Skeletal muscle tissue (tissue), 4 donors: Measurements from ENCODE around the gene NKAIN4. TPM values are rescaled to one million over a fixed set of nuclear protein-coding genes. Genes with fewer than 3 reads are reported as not detected.

Source experiments
- H3K27ac ChIP-seq: one replicate; pipeline ENCODE4 v1.7.0; 2013; ENCODE audit warnings: mild to moderate bottlenecking, low read depth, low read length, inconsistent platforms
- H3K27me3 ChIP-seq, 3 donors: one replicate each; pipeline ENCODE4 v1.7.0; 2013; ENCODE audit warnings: low read length in 3 of 3; ENCODE audit not compliant: control insufficient read depth in 3 of 3, insufficient read depth in 3 of 3
- H3K36me3 ChIP-seq, 3 donors: one replicate each; pipeline ENCODE4 v1.7.0; 2013; ENCODE audit warnings: low read length in 3 of 3; ENCODE audit not compliant: control insufficient read depth in 3 of 3, insufficient read depth in 3 of 3
- H3K4me1 ChIP-seq, 3 donors: one replicate each; pipeline ENCODE4 v1.7.0; 2013; ENCODE audit warnings: low read length in 3 of 3, mild to moderate bottlenecking in 3 of 3; ENCODE audit not compliant: control insufficient read depth in 3 of 3, insufficient read depth in 3 of 3
- H3K4me3 ChIP-seq, 3 donors: one replicate each; pipeline ENCODE4 v1.7.0; 2013; ENCODE audit warnings: low read length in 3 of 3
- H3K9ac ChIP-seq, 3 donors: one replicate each; pipeline ENCODE4 v1.7.0; 2013; ENCODE audit warnings: low read length in 3 of 3, mild to moderate bottlenecking in 3 of 3, moderate library complexity in 2 of 3, low read depth in 1 of 3
- H3K9me3 ChIP-seq, 3 donors: one replicate each; pipeline ENCODE4 v1.7.0; 2013; ENCODE audit warnings: low read length in 3 of 3; ENCODE audit not compliant: control insufficient read depth in 3 of 3
- total RNA-seq: library from RNA; depleted of rRNA; stranded (reverse); fragments of >200 nt; gene quantifications from one replicate; pipeline ENCODE4 v1.2.3, GENCODE V29; 2014
- donor health status: Osteomylitis.

The NKAIN4 gene
- total RNA-seq, 1 donor from 2014 or later = 13.6 TPM

DNA sequence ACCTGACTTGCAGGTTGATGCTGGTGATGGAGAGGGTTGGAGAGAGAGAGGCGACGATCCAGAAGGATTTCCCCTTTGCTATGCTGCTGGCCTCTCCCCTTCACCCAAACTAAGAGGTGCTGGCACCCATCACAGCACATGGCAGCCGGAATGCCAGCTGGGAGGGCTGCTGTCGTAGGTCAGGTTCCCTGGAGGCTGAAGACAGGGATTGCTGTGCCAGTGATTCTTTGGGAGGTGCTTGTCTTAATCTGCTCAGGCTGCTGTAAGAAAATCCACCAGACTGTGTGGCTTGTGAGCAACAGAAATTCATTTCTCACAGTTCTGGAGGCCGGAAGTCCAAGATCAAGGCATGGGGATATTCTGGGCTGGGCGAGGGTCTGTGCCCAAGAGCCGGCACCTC is 14.0 kb upstream of the NKAIN4 start:
- peaks cover 9 to 37% (median 11%) of the 10 kb centered on the region in 3 donors for H3K4me1 ChIP-seq
- no peak overlapping the region for H3K4me3 ChIP-seq

GRCh38 chr20:63267691-63268090 is 13.4 kb upstream of the NKAIN4 start:
- peaks cover 9 to 34% (median 11%) of the 10 kb centered on the region in 3 donors for H3K4me1 ChIP-seq
- peaks cover 49 to 66% (median 60%) of the 10 kb centered on the region in 3 donors for H3K27me3 ChIP-seq
- H3K9me3 ChIP-seq = no peaks in the 10 kb centered on the region
- H3K36me3 ChIP-seq = no peaks in the 10 kb centered on the region
- no peak overlapping the region for H3K4me3 ChIP-seq
- no peak overlapping the region for H3K9ac ChIP-seq
- no peak overlapping the region for H3K27ac ChIP-seq

More for the DNA sequence above, 14.0 kb upstream of the NKAIN4 start:
- no peak overlapping the region for H3K9ac ChIP-seq
- H3K36me3 ChIP-seq = no peaks in the 10 kb centered on the region
- no peaks in the 10 kb centered on the region for H3K9me3 ChIP-seq
- H3K27me3 ChIP-seq = peaks cover 44 to 61% (median 55%) of the 10 kb centered on the region in 3 donors
- no peak overlapping the region for H3K27ac ChIP-seq

GRCh38 chr20:63265891-63266515 is 11.7 kb upstream of the NKAIN4 start:
- Histone ChIP-seq H3K27me3 (peaks cover 57 to 81% (median 73%) of the 10 kb centered on the region in 3 donors), H3K36me3 (no peaks in the 10 kb centered on the region), H3K4me3 (peak overlapping the region in 1 of 3 donors; percentile 6), H3K4me1 (peaks cover 5 to 31% (median 7%) of the 10 kb centered on the region in 3 donors), H3K9me3 (no peaks in the 10 kb centered on the region), H3K9ac (no peak overlapping the region), H3K27ac (no peak overlapping the region)

DNA sequence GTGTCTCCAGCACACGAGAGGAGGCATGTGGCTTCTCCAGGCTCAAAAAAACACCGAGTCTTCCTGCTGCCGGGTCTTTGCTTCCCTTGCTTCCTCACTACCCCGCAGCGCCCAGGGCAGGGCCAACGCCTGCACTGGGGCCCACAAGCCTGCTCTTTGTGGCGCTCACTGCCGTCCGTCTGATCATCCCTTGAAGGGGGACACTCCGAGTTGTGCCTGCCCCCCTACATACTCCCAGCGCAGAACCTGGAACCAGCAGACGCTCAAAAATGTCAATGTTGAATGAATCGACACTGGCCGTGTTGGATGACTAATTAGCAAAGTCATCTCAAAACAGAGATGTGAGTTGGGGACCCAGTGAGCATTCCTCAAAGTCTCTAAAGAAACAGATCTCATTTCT is 10.3 kb upstream of the NKAIN4 start:
- Histone ChIP-seq H3K27me3 (peaks cover 66 to 89% (median 80%) of the 10 kb centered on the region in 3 donors), H3K9ac (no peak overlapping the region), H3K4me3 (no peak overlapping the region), H3K36me3 (no peaks in the 10 kb centered on the region), H3K4me1 (peaks cover 5 to 31% (median 7%) of the 10 kb centered on the region in 3 donors), H3K9me3 (no peaks in the 10 kb centered on the region), H3K27ac (no peak overlapping the region)

- no peaks in the 10 kb centered on the region for H3K9me3 ChIP-seq
- no peak overlapping the region for H3K27ac ChIP-seq
- no peaks in the 10 kb centered on the region for H3K36me3 ChIP-seq
- no peak overlapping the region for H3K9ac ChIP-seq
- H3K27me3 ChIP-seq = peaks cover 61 to 89% (median 80%) of the 10 kb centered on the region in 3 donors
- H3K4me3 ChIP-seq = no peak overlapping the region
- peaks cover 5 to 30% (median 7%) of the 10 kb centered on the region in 3 donors for H3K4me1 ChIP-seq
Measured at GRCh38 chr20:63264000-63264399, 9.7 kb upstream of the NKAIN4 start.

DNA sequence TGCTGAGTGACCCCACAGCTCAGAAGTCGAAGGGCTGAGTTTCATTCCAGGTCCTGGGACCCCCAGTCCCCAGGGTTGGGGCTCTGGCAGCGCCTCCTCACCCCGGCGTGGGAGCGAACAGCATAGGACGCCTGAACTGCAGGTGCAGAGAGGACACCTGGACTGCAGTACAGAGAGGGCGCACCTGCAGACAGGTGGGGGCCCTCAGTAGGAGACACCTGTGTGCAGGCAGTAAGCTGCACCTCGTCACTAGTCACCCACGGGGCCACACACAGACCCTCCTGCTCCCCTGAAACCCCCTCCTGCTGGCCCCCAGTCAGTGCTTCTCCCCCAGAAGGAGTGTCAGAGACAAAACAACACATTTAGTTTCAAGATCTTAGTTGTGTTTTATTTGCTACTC is 8.6 kb upstream of the NKAIN4 start:
- H3K4me3 ChIP-seq = no peak overlapping the region
- no peaks in the 10 kb centered on the region for H3K9me3 ChIP-seq
- peaks cover 54 to 89% (median 80%) of the 10 kb centered on the region in 3 donors for H3K27me3 ChIP-seq
- no peak overlapping the region for H3K9ac ChIP-seq
- no peaks in the 10 kb centered on the region for H3K36me3 ChIP-seq
- H3K27ac ChIP-seq = no peak overlapping the region
- peaks cover 5 to 20% (median 7%) of the 10 kb centered on the region in 3 donors for H3K4me1 ChIP-seq

DNA sequence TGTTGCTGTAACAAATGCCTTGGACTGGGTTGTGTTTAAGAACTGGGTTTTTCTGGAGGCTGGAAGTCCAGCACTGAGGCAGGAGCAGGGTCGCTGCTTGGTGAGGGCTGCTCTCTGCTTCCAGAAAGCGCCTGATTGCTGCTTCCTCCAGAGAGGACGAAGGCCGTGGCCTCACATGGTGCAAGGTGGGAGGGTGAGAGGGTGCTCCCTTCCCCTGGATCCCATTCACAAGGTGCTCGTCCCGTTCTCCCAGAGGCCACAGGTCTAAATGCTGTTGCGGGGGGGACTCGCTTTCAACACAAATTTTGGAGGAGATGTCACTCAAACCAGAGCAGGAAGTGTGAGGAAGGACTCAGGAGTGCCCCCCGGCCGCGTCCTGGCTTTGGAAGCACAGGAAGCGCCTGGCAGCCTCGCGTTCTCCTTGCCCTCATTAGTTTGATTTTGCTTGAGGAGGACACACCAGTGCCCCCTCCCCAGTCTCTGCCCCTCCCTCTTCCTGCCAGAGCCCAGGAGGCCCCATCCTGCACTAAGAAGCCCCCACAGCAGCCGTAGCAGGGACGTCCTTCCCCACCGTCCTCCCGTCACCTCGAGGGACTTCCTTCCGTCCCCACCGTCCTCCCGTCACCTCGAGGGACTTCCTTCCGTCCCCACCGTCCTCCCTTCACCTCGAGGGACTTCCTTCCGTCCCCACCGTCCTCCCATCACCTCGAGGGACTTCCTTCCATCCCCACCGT is 7.7 kb upstream of the NKAIN4 start:
- no peaks in the 10 kb centered on the region for H3K36me3 ChIP-seq
- peaks cover 5 to 11% (median 7%) of the 10 kb centered on the region in 3 donors for H3K4me1 ChIP-seq
- H3K9me3 ChIP-seq = no peaks in the 10 kb centered on the region
- no peak overlapping the region for H3K9ac ChIP-seq
- no peak overlapping the region for H3K27ac ChIP-seq
- H3K4me3 ChIP-seq = no peak overlapping the region
- peaks cover 54 to 89% (median 74%) of the 10 kb centered on the region in 3 donors for H3K27me3 ChIP-seq

DNA sequence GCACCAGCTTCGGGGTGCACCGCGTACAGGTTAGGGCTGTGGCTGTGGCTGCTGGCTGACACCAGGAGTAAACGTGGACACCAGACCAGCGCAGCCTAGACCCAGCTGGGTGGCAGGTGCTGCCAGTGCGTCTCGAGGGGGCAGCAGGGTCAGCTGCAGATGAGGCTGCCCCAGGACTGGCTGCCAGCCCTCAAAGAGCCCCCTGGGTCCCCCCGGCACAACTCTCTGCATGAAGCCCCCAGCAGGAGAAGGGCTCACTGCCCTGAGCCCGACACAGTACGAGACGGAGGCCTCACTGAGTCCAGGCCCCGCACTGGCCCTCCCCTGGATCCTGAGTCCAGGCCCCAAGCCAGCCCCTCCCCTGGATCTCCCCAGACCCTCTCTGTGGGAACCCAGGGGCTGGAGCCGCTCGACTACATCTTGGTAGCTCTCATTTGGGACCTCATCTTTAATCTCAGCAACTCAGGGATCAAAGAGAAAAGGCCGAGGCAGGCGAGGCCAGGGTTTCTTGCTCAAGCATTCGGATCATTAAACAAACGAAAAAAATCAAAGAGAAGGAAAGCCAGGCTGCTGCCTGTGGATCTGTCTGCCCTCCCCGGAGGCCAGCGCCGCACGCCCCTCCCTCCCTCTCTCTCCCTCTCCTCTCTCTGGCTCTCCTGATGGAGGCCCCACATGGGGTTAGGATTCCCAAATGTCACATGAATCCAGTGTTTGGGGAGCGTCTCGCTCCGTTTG is 7.0 kb upstream of the NKAIN4 start:
- Histone ChIP-seq H3K9ac (no peak overlapping the region), H3K9me3 (no peaks in the 10 kb centered on the region), H3K4me1 (peaks cover 3 to 6% (median 5%) of the 10 kb centered on the region in 3 donors), H3K27me3 (peaks cover 60 to 92% (median 76%) of the 10 kb centered on the region in 3 donors), H3K27ac (no peak overlapping the region), H3K36me3 (no peaks in the 10 kb centered on the region), H3K4me3 (no peak overlapping the region)

- H3K9ac ChIP-seq = no peak overlapping the region
- H3K4me1 ChIP-seq = peaks cover 0 to under 1% (median 0%) of the 10 kb centered on the region in 3 donors
- H3K9me3 ChIP-seq = no peaks in the 10 kb centered on the region
- no peaks in the 10 kb centered on the region for H3K36me3 ChIP-seq
- H3K27me3 ChIP-seq = peaks cover 64 to 92% (median 80%) of the 10 kb centered on the region in 3 donors
- H3K4me3 ChIP-seq = no peak overlapping the region
- no peak overlapping the region for H3K27ac ChIP-seq
Measured at GRCh38 chr20:63260521-63260920, 6.3 kb upstream of the NKAIN4 start.
